OCI-LY1 (cell line): ENCODE measurements around the gene ARHGAP27.

Source experiments
- H2AFZ ChIP-seq: fragments of 200-600 bp; sonication (generic), shearing (Covaris generic); 2 replicates; pipeline ENCODE4 v1.6.0; 2014; ENCODE audit warnings: antibody characterized with exemption, mild to moderate bottlenecking, low read length
- H3F3A ChIP-seq: fragments of 200-600 bp; sonication (generic), shearing (Covaris generic); 2 replicates; pipeline ENCODE4 v1.6.0; 2014; ENCODE audit warnings: mild to moderate bottlenecking, antibody characterized with exemption, low read length, moderate library complexity; ENCODE audit not compliant: insufficient read depth
- H3K27ac ChIP-seq: fragments of 200-600 bp; sonication (generic); 2 replicates; pipeline ENCODE4 v1.5.1; 2014; ENCODE audit warnings: low read length, mixed run types, mild to moderate bottlenecking, low read depth; ENCODE audit not compliant: poor library complexity, severe bottlenecking
- H3K27me3 ChIP-seq: fragments of 200-600 bp; sonication (generic); 2 replicates; pipeline ENCODE4 v1.6.0; 2014; ENCODE audit warnings: antibody characterized with exemption, mild to moderate bottlenecking, low read length, moderate library complexity; ENCODE audit not compliant: insufficient read depth
- H3K36me3 ChIP-seq: fragments of 200-600 bp; sonication (generic); 2 replicates; pipeline ENCODE4 v1.6.1; 2014; ENCODE audit warnings: mild to moderate bottlenecking, antibody characterized with exemption, low read length, moderate library complexity, mixed read lengths; ENCODE audit not compliant: insufficient read depth
- H3K4me1 ChIP-seq: fragments of 200-600 bp; sonication (generic); 2 replicates; pipeline ENCODE4 v1.5.1; 2014; ENCODE audit warnings: mild to moderate bottlenecking, low read length, moderate library complexity; ENCODE audit not compliant: insufficient read depth, severe bottlenecking
- H3K4me2 ChIP-seq: fragments of 200-600 bp; sonication (generic), shearing (Covaris generic); 2 replicates; pipeline ENCODE4 v1.6.1; 2014; ENCODE audit warnings: low read length
- H3K4me3 ChIP-seq: fragments of 200-600 bp; sonication (generic); 2 replicates; pipeline ENCODE4 v1.5.1; 2014; ENCODE audit warnings: low read length, low read depth, mild to moderate bottlenecking, mixed read lengths; ENCODE audit not compliant: poor library complexity, severe bottlenecking
- H3K79me2 ChIP-seq: fragments of 200-600 bp; shearing (Covaris generic); 2 replicates; pipeline ENCODE4 v1.6.1; 2016; ENCODE audit warnings: mixed run types, low read length, mixed read lengths; ENCODE audit not compliant: insufficient read depth
- H3K9ac ChIP-seq: fragments of 200-600 bp; sonication (generic), shearing (Covaris generic); 2 replicates; pipeline ENCODE4 v1.6.1; 2014; ENCODE audit warnings: mild to moderate bottlenecking, low read length, mixed read lengths
- H3K9me2 ChIP-seq: fragments of 200-600 bp; sonication (generic), shearing (Covaris generic); 2 replicates; pipeline ENCODE4 v1.6.1; 2014; ENCODE audit warnings: low read depth, mild to moderate bottlenecking, low read length, mixed read lengths
- H3K9me3 ChIP-seq: fragments of 200-600 bp; shearing (Covaris generic); 2 replicates; pipeline ENCODE4 v1.6.1; 2014; ENCODE audit warnings: low read length, mixed read lengths
- H4K20me1 ChIP-seq: fragments of 200-600 bp; sonication (generic), shearing (Covaris generic); 2 replicates; pipeline ENCODE4 v1.6.0; 2016; ENCODE audit warnings: mild to moderate bottlenecking, low read length; ENCODE audit not compliant: insufficient read depth
- CTCF ChIP-seq: fragments of 200-600 bp; sonication (generic), shearing (Covaris generic); IDR thresholded peaks from 2 replicates; pipeline ENCODE4 v1.5.1; 2017; ENCODE audit warnings: mild to moderate bottlenecking, antibody characterized with exemption, low read length, moderate library complexity, mixed read lengths
- EZH2 ChIP-seq: fragments of 200-600 bp; sonication (generic), shearing (Covaris generic); IDR thresholded peaks from 2 replicates; pipeline ENCODE4 v1.8.0; 2017; ENCODE audit warnings: borderline replicate concordance, mixed run types, mild to moderate bottlenecking, antibody characterized with exemption, low read length, moderate library complexity, mixed read lengths

The ARHGAP27 gene

DNA sequence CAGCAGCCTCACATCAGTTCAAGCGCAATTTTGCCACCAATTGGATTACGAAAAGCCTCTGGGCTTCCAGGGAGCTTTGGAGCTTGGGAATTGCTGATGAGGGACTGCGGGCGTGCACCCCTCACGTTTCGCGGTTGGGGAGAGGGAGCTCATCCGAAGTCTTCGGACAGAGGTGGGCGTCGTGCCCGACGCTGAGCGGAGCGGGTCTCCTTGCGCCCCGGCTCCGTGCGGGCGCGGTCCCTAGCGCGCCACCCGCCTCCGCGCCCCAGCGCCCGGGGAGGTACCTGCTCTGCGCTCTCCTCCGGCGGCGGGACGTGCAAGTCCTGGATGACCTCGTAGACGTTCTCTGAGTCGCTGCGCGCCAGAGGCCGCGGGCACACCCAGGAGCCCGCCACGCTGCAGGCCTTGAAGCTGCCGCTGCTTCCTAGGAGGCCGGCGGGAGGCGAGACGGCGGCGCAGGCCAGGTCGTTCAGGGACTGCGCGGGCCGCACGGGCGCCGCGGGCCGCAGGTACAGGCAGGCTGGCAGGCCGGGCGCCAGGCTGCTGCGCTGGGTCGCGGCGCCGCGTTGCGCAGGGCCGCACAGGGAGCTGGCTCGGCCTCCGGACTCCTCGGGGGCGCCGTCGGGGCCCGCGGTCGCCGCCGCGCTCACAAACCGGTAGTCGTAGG is 3.2 kb downstream of the ARHGAP27 start:
- Histone ChIP-seq H3K9ac (no peak overlapping the region), H3K79me2 (no peaks in the 10 kb centered on the region), H4K20me1 (no peaks in the 10 kb centered on the region), H3K27ac (peak overlapping the region; percentile 75), H3K36me3 (no peaks in the 10 kb centered on the region), H3F3A (0 out of 2 replicates have a peak, but pooled peaks cover 7% of the 10 kb centered on the region), H3K27me3 (no peaks in the 10 kb centered on the region), H3K4me3 (peak overlapping the region; percentile 37), H3K9me3 (no peaks in the 10 kb centered on the region), H3K9me2 (no peaks in the 10 kb centered on the region), H2AFZ (no peak overlapping the region), H3K4me1 (peaks cover 40% of the 10 kb centered on the region), H3K4me2 (peak overlapping the region; percentile 60)
- TF ChIP-seq CTCF (no peak), EZH2 (no peak)

GRCh38 chr17:45428931-45429338 is 3.7 kb downstream of the ARHGAP27 start:
- 0 out of 2 replicates have a peak, but pooled peaks cover 7% of the 10 kb centered on the region for H3F3A ChIP-seq
- TF ChIP-seq CTCF (no peak), EZH2 (no peak)
- H3K27ac ChIP-seq: peak overlapping the region; percentile 75
- H3K9me2 ChIP-seq: no peaks in the 10 kb centered on the region
- no peaks in the 10 kb centered on the region for H3K79me2 ChIP-seq
- H3K36me3 ChIP-seq: no peaks in the 10 kb centered on the region
- no peak overlapping the region; the same call in 1 of the 2 replicates for H3K9ac ChIP-seq
- H3K4me2 ChIP-seq: peak overlapping the region; percentile 60
- H3K4me1 ChIP-seq: peaks cover 40% of the 10 kb centered on the region
- no peaks in the 10 kb centered on the region for H4K20me1 ChIP-seq
- no peaks in the 10 kb centered on the region for H3K27me3 ChIP-seq
- H3K9me3 ChIP-seq: no peaks in the 10 kb centered on the region
- H2AFZ ChIP-seq: no peak overlapping the region
- peak overlapping the region; percentile 37 for H3K4me3 ChIP-seq

- Histone ChIP-seq H3K4me3 (peak overlapping the region; percentile 37), H3K9me3 (no peaks in the 10 kb centered on the region), H4K20me1 (no peaks in the 10 kb centered on the region), H3K36me3 (no peaks in the 10 kb centered on the region), H3F3A (0 out of 2 replicates have a peak, but pooled peaks cover 5% of the 10 kb centered on the region), H3K9ac (peak overlapping the region; percentile 8; the same call in 1 of the 2 replicates), H3K79me2 (no peaks in the 10 kb centered on the region), H3K4me2 (peak overlapping the region; percentile 60), H2AFZ (no peak overlapping the region), H3K4me1 (peaks cover 40% of the 10 kb centered on the region), H3K9me2 (no peaks in the 10 kb centered on the region), H3K27me3 (no peaks in the 10 kb centered on the region), H3K27ac (peak overlapping the region; percentile 75)
- no peak for TF ChIP-seq EZH2
- TF ChIP-seq CTCF: peak; percentile 98
These were observed 4.5 kb downstream of the ARHGAP27 start for GRCh38 chr17:45428050-45428617.
